Brain pericyte (primary cell): ENCODE data around the gene TMEM165.

ENCODE experiments used
- DNase-seq: peaks from one replicate; pipeline ENCODE4 v3.0.0-alpha.2; 2012; ENCODE audit warnings: low read depth, low spot score

Gene TMEM165

GRCh38 chr4:55367084-55367722, 28.6 kb upstream of the TMEM165 start:
- DNase-seq, result peak; percentile 50

DNA sequence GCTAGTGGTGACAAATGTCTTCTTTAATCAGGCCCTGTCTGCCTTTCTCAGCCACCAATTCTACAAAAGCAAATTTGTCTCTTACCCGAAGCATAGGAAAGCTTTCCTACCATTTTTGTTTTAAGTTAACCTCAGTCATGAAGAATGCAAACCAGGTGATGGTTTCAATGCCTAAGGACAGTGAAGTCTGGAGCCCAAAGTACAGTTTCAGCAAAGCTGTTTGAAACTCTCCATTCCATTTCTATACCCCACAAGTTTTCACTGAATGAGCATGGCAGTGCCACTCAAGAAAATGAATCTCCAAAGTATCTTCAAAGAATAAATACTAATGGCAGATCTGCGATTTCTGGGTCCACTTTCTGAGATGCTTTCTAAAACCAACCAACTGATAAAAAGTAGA, 25.8 kb upstream of the TMEM165 start:
- no peak for DNase-seq

DNA sequence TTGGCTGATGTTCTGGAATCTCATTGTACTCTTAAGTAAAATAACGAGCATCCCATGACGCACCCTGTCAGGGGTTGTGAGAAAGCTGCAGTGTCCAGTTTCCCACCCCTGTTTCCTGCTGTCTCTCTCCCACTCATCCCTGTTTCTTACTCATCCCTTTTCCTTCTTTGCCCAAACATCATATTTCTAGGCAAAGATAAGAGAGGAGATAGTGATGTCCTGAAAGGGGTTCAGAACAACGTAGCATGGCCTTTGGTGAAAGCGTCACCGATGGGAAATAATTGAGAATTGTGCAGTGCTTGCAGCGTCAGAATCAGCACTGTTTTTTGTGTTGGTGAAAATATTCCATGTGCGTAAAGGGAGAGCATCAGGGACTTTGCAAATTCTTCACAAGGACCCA, 23.5 kb upstream of the TMEM165 start:
- peak; percentile 59 for DNase-seq

DNA sequence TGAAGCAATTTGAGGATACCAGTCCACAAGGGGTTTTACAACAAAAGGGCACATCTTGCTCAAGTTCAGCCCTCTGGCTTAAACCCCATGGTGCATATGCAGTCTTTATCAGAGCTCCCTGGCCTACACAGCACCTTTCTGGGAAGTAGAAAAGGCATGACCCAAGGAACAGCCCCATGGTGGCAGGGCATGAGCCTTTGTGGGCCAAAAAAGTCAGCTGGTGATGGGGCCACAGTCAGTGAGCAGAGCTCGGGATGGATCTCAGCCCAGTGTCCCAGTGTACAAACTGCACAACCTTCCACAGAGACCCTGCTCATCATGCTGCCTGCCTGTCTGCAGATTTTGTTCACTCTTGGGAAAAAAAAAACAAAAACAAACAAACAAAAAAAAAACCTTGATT, 22.3 kb upstream of the TMEM165 start:
- no peak for DNase-seq

- DNase-seq, result no peak
Observed at GRCh38 chr4:55376698-55377097, 19.1 kb upstream of the TMEM165 start.

GRCh38 chr4:55378617-55379467, 16.9 kb upstream of the TMEM165 start:
- no peak for DNase-seq

GRCh38 chr4:55380576-55380975, 15.2 kb upstream of the TMEM165 start:
- no peak for DNase-seq

DNA sequence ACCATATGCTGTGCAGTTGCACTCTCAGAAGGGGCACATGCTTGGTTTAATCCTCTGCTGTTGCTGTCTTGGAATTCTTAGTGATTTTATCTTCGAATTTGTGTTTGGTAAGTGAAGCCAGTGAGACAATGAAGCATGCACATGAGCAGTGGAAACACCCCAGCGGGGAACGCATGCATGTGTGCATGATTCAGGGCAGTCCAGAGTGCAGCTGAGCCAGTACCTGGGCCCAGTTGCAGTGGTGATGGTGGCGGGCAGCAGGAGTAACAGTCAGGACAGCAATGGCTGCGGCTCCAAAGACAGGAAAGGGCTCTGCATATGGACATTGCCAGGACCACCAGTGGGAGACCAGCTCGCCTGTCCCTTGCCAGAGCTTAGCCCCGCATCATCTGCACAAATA, 14.3 kb upstream of the TMEM165 start:
- no peak for DNase-seq

- DNase-seq, result no peak
Observed at GRCh38 chr4:55382488-55383003, 13.2 kb upstream of the TMEM165 start.

DNA sequence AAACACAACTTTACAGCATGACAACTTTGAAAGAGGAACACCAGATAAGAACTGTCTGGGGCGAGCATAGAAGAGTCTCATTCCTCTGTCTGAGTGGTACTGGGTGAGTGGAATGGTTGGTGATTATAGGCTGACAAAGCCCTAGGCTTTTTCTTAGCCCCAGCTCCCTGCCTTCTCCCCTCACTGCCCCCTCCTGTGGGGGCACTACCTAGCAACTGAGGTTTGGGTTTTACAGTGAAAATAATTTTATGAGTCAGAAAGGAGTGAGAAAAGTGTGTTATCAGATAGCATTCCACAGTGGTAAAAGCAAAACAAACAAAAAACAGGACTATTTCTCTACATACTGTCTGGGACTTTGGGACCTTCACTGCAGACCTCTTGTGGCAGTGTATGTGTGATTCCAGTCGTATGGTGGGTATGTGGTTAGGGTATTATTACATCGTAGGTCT, 10.5 kb upstream of the TMEM165 start:
- no peak for DNase-seq

- DNase-seq, result no peak
Observed at GRCh38 chr4:55386073-55386472, 9.7 kb upstream of the TMEM165 start.

- DNase-seq, result no peak
Observed at GRCh38 chr4:55386840-55387239, 8.9 kb upstream of the TMEM165 start.

GRCh38 chr4:55393461-55394320, 2.1 kb upstream of the TMEM165 start:
- DNase-seq, result no peak

DNA sequence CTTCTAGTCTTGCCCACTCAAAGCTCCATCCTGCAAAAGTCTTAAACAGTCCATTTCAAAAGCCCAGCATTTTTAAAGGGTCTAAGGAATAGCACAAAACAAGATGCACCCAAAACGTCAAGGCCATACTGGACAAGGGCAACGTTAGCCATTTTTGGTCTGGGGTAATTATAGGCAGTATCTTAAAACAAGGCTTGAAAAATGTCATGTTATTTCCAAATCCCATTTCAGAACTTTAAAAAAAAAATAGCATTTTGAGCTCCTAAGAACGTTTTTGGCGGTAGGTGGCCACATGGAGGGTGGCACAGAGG, 584 bp upstream of the TMEM165 start:
- no peak for DNase-seq

- no peak for DNase-seq
Observed at GRCh38 chr4:55396308-55397125, 760 bp downstream of the TMEM165 start.

GRCh38 chr4:55397126-55397436, 1.3 kb downstream of the TMEM165 start:
- no peak for DNase-seq

GRCh38 chr4:55397520-55398321, 2.0 kb downstream of the TMEM165 start:
- DNase-seq, result no peak

DNA sequence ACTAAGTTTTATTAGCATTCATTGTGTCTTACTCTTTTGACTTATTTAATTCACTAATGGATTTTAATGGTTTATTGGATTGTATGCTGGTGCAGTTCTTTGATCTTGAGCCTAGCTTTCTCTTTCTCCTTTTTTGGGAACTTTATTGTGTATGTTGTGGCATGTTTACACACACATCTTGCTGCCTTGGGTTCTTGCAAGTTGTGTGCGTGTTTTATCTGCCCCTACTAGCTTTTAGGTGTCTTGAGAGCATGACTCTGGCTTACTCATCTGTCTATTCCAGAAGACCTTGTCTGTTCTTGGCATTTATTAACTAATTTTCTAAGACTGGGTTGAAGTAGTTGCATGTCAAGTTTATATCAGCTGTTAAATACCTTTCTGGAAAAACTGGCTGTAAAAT, 2.7 kb downstream of the TMEM165 start:
- no peak for DNase-seq

DNA sequence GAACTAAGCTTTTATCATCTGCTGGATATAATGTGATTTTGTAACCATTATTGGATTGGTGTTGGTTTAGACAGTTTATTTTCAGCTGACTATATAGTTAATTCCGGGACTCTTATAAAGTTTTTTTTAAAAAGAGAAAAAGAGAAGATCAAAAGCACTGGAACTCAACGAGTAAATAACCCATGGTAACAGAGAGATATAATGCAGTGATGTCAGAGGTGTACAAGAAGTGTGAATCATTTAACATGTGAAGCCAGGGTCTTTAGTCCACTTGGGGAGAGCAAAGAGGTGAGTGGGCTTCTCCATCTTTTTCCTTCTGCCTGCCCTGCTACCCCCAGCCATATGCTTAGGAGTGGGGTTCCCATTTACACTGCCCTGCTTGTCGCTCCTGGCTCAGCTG, 3.2 kb downstream of the TMEM165 start:
- no peak for DNase-seq

GRCh38 chr4:55399581-55399980, 3.8 kb downstream of the TMEM165 start:
- no peak for DNase-seq

DNA sequence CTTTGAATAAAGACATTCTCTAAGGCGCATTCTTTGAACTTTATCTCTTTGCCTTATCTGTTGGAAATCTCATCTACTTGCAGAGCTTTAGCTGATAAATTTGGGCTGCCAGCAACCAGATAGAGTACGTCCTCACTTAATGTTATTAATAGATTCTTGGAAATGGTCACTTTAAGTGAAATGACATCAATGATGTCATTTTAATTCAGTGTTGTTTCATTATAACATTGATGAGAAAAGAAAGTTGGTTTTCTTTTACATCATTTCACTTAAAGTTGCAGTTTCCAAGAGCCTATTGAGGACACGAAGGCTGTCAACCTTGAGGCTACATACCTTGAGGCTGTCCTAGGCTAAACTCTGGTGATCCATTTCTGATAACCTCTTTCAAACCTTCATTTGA, 9.3 kb downstream of the TMEM165 start:
- no peak for DNase-seq
